Heart left ventricle (tissue), 16 donors: ENCODE data around the gene SH3YL1. TPM values are rescaled to one million over a fixed set of nuclear protein-coding genes. Genes with fewer than 3 reads are reported as not detected.

Experiments
- ATAC-seq, 4 donors: fragments of 200-7000 bp; cut with Tn5 transposase; one replicate each; pipeline ENCODE4 v1.9.1; 2020 to 2022; ENCODE audit warnings: moderate library complexity in 4 of 4, mild to moderate bottlenecking in 3 of 4, moderate number of reproducible peaks in 1 of 4
- DNase-seq, 5 donors: peaks; one replicate each; pipeline ENCODE4 v3.0.0-alpha.2; 2020
- H3K27ac ChIP-seq, 12 donors: fragments of 200-600 bp; sonication (generic) in 4 of 12; one replicate each; pipeline versions ENCODE4 v1.5.0 to v1.8.0; 2016 to 2022; ENCODE audit warnings: mild to moderate bottlenecking in 2 of 12
- H3K27me3 ChIP-seq, 9 donors: fragments of 200-600 bp; sonication (generic) in 2 of 9; one replicate each; pipeline versions ENCODE4 v1.5.1 to v1.8.0; 2016 to 2022; ENCODE audit warnings: mild to moderate bottlenecking in 3 of 9
- H3K36me3 ChIP-seq, 9 donors: fragments of 200-600 bp; sonication (generic) in 2 of 9; one replicate each; pipeline versions ENCODE4 v1.5.0 to v1.8.0; 2018 to 2022; ENCODE audit warnings: mild to moderate bottlenecking in 2 of 9
- H3K4me1 ChIP-seq, 12 donors: fragments of 200-600 bp; sonication (generic) in 4 of 12; one replicate each; pipeline versions ENCODE4 v1.5.0 to v1.8.0; 2016 to 2022; ENCODE audit warnings: mild to moderate bottlenecking in 3 of 12
- H3K4me3 ChIP-seq, 12 donors: fragments of 200-600 bp; sonication (generic) in 4 of 12; one replicate each; pipeline versions ENCODE4 v1.5.0 to v1.8.0; 2017 to 2022; ENCODE audit warnings: mild to moderate bottlenecking in 9 of 12, moderate library complexity in 4 of 12
- H3K9me3 ChIP-seq, 12 donors: fragments of 200-600 bp; sonication (generic) in 4 of 12; one replicate each; pipeline versions ENCODE4 v1.5.0 to v1.8.0; 2016 to 2022; ENCODE audit warnings: mild to moderate bottlenecking in 1 of 12
- CTCF ChIP-seq, 12 donors: fragments of 200-600 bp; sonication (generic) in 4 of 12; IDR thresholded peaks; one replicate each; pipeline versions ENCODE4 v1.5.0 to v1.8.0; 2018 to 2022; ENCODE audit warnings: antibody characterized with exemption in 12 of 12, mild to moderate bottlenecking in 5 of 12
- POLR2A ChIP-seq, 2 donors: fragments of 450-650 bp; IDR thresholded peaks; one replicate each; pipeline ENCODE4 v1.6.1; 2017; ENCODE audit warnings: antibody characterized with exemption in 2 of 2, mild to moderate bottlenecking in 2 of 2, moderate library complexity in 2 of 2
- WGBS, 4 donors: extraction: QIAGEN DNeasy Blood & Tissue Kit in 2 of 4; methylation state at CpG; one replicate each; pipeline versions ENCODE4 v1.1.5 to v1.1.7; 2013 to 2018; 5-methylcytosine and 5-hydroxymethylcytosine counted together
- intact Hi-C, 10 donors: fragments of 100-400 bp; cut with DNase I; formaldehyde crosslinking; loops; one replicate each; pipeline versions ENCODE4 v1.11.1 to v1.14.2; 2022
- polyA plus RNA-seq, 2 donors: library from polyadenylated mRNA; stranded (reverse); fragments of 200-250 nt; gene quantifications; one replicate each; pipeline ENCODE4 v1.2.3, GENCODE V29; 2013
- total RNA-seq, 9 donors: library from RNA; depleted of rRNA in 2 of 9; stranded (reverse); fragments of >200 nt in 2 of 9; fragmentation: NEBNext Ultra II Directional in 3 of 9; extraction: Animal tissue kit (Norgen Biotek cat#: 25700) in 3 of 9; gene quantifications; one replicate each; pipeline versions ENCODE4 v1.1.0 to v1.2.4, GENCODE V29; 2016 to 2023
- donor health status: ischemic (EF 13 %, LVEDD 7.1; RV severe dilation, severe dysfunction).
- donor health status: healthy with polysubstance abuse.
- donor health status: DM: no; HTN: yes; CAD: no.
- donor health status: DM: no; HTN: no; CAD: no.
- donor health status: ischemic (EF 25% LVEDD 6.9; RV normal size, moderate dysfunction).
- donor health status: ischemic (EF 25% LVEDD 5.7; RV mildly dilated, moderate dysfunction).
- donor health status: healthy.
- donor health status: DM: yes; HTN: yes; CAD: no.
- donor health status: ischemic (EF 35%, LVEDD 5.7; RV mildly dilated, moderate dysfunction).
- donor health status: nonischemic (EF 11% LVEDD 7.7; RV severe dilation, severe dysfunction).
- donor health status: DM: yes; HTN: yes; CAD: no.
- donor health status: PGD.
- donor health status: ischemic (EF 29% LVEDD 5.4; RV normal size, mild dysfunction).
- donor health status: nonischemic (EF 23%, LVEDD 6.1; RV moderate dilation, normal function).

The SH3YL1 gene
- total and polyA plus RNA-seq, 11 donors = 4.9 to 16.4 (median 10.5) TPM

DNA sequence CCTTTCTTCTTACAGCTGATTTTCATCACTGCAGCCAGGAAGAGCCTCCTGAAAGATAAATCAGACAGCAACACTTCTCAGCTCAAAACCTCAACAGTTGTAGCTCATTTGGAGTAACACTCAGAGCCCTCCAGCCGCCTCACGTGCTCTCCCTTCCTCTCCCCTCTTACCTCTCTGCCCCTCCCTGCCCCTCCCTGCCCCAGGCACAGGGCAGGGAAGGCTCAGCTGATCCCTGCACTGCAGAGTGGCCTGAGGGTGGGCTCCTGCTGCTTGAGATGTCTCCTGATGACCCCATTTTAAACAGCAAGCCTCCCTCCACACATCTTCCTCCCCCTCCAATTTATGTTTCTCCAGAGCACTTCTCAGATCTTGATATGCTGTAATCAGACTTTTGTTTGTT lies 54.4 kb downstream of the SH3YL1 start:
- H3K4me1 ChIP-seq = peaks cover 0 to under 1% (median 0%) of the 10 kb centered on the region in 12 donors
- peaks cover 0 to 32% (median 0%) of the 10 kb centered on the region in 9 donors for H3K27me3 ChIP-seq
- no peaks in the 10 kb centered on the region for H3K36me3 ChIP-seq
- ATAC-seq (no peak), DNase-seq (no peak)
- no peak overlapping the region for H3K4me3 ChIP-seq
- 32 to 73% (median 35%) methylated on average over 2 of the region's 2 CpGs for WGBS, 4 donors
- H3K9me3 ChIP-seq = peaks cover 0 to 12% (median 0%) of the 10 kb centered on the region in 12 donors
- no peak overlapping the region for H3K27ac ChIP-seq
- TF ChIP-seq CTCF (IDR thresholded peaks at IDR 0.05) = no peak
- TF ChIP-seq POLR2A (IDR thresholded peaks at IDR 0.05) = no peak
- intact Hi-C loops = no loop called here

DNA sequence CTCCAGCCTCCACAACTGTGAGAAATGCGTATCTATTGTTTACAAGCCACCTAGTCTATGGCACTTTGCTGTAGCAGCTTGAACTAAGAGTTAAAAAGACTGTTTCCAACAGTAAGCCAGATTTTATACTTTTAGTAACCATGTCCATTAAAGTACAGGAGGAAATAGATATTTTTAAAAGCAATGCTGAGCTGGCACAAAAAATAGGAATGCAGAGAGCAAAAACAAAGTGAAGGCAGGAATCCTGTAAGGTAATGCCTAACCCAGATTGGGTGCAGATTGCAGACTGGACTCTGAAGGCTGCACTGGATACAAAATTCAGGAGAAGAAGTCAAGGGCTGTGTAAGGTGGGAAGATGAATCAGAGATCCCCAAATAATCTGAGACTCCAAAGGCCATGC lies 55.5 kb downstream of the SH3YL1 start:
- Histone ChIP-seq H3K4me1 (no peaks in the 10 kb centered on the region), H3K27me3 (peaks cover 0 to 38% (median 0%) of the 10 kb centered on the region in 9 donors), H3K36me3 (no peaks in the 10 kb centered on the region), H3K27ac (no peak overlapping the region), H3K9me3 (peaks cover 0 to 12% (median 0%) of the 10 kb centered on the region in 12 donors), H3K4me3 (no peak overlapping the region)
- intact Hi-C loops = no loop called here
- TF ChIP-seq POLR2A (IDR thresholded peaks at IDR 0.05) (no peak), CTCF (IDR thresholded peaks at IDR 0.05) (no peak)
- ATAC-seq (no peak), DNase-seq (no peak)
- 61 to 75% (median 73%) methylated on average over 1 of the region's 1 CpG for WGBS, 4 donors

- H3K9me3 ChIP-seq = no peaks in the 10 kb centered on the region
- 45 to 80% (median 56%) methylated on average over 2 of the region's 2 CpGs for WGBS, 4 donors
- intact Hi-C loops = no loop called here
- ATAC-seq = no peak
- H3K4me1 ChIP-seq = no peaks in the 10 kb centered on the region
- DNase-seq = no peak
- no peak overlapping the region for H3K4me3 ChIP-seq
- TF ChIP-seq POLR2A (IDR thresholded peaks at IDR 0.05) = no peak
- no peak for TF ChIP-seq CTCF (IDR thresholded peaks at IDR 0.05)
- H3K27ac ChIP-seq = no peak overlapping the region
- no peaks in the 10 kb centered on the region for H3K36me3 ChIP-seq
- peaks cover 0 to 12% (median 0%) of the 10 kb centered on the region in 9 donors for H3K27me3 ChIP-seq
Measured at GRCh38 chr2:203984-204383, 59.8 kb downstream of the SH3YL1 start.

DNA sequence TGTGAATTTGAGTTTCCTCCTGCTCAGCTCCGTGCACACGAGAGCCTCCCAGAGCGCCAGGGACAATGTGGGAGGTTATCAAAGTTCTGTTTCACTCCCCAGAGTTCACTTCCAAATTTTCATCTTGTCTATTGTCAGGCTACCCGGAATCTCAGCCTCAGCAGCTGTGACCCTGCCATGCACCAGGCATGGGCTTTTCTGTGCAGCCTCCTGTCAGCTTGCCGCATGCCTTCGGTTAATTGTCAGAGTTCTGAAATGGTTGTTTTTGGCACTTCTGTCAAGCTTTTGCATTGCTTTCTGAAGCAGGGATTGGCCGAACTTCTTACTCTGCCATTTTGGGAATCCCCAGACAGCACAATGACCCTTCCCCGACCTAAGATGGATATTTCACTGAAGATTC lies 60.4 kb downstream of the SH3YL1 start:
- ATAC-seq (no peak), DNase-seq (no peak)
- H3K4me1 ChIP-seq = no peaks in the 10 kb centered on the region
- H3K4me3 ChIP-seq = no peak overlapping the region
- no peaks in the 10 kb centered on the region for H3K36me3 ChIP-seq
- no peak overlapping the region for H3K27ac ChIP-seq
- intact Hi-C loops = no loop called here
- 64 to 73% (median 70%) methylated on average over 8 of the region's 8 CpGs for WGBS, 4 donors
- TF ChIP-seq POLR2A (IDR thresholded peaks at IDR 0.05) (no peak), CTCF (IDR thresholded peaks at IDR 0.05) (no peak)
- H3K27me3 ChIP-seq = peaks cover 0 to 6% (median 0%) of the 10 kb centered on the region in 9 donors
- H3K9me3 ChIP-seq = no peaks in the 10 kb centered on the region
